Measurements from ENCODE around the gene SLC40A1.

- TF ChIP-seq CTCF (IDR thresholded peaks at IDR 0.05; ENCODE audit: insufficient read depth, low read depth, low read length), result no peak
- no peak for TF ChIP-seq EZH2 (IDR thresholded peaks at IDR 0.05; ENCODE audit: insufficient read depth, low read length)
Observed at GRCh38 chr2:189579585-189580186, 900 bp downstream of the SLC40A1 start.

All from astrocyte (in vitro differentiated cells and primary cell).